Skin of body (tissue), 2 donors: ENCODE results near the gene TMEM200C. TPM values are rescaled to one million over a fixed set of nuclear protein-coding genes. Genes with fewer than 3 reads are reported as not detected.

Experiments used
- small RNA-seq: library from RNA; depleted of rRNA; stranded (forward); fragments of <200 nt; gene quantifications from one replicate; pipeline ENCODE3, GENCODE V24; 2014; ENCODE audit warnings: low replicate concordance
- total RNA-seq: library from RNA; depleted of rRNA; stranded (reverse); fragments of >200 nt; gene quantifications from one replicate; pipeline ENCODE4 v1.2.3, GENCODE V29; 2014

Gene TMEM200C
- total RNA-seq, 1 donor from 2014 or later, result 0.49 TPM

Small RNAs within 50 kb of the gene (small RNA-seq; reads per million reads assigned to genes)
- gene MIR3976, result not detected
